GM12865 (cell line): ENCODE data around the gene TLR3.

Experiments
- DNase-seq: peaks from one replicate; pipeline ENCODE4 v3.0.0; 2010; ENCODE audit warnings: low read depth
- H3K4me3 ChIP-seq: 2 replicates; pipeline ENCODE4 v1.5.1; 2011; ENCODE audit warnings: mild to moderate bottlenecking, low read depth, low read length, control low read depth
- TF ChIP-seq, protein P1 (sequence below): IDR thresholded peaks from 2 replicates; pipeline ENCODE4 v1.5.1; 2011; ENCODE audit warnings: low read length, control low read depth, low read depth, inconsistent platforms; ENCODE audit not compliant: insufficient read depth; ENCODE audit errors: missing control alignments

The TLR3 gene

DNA sequence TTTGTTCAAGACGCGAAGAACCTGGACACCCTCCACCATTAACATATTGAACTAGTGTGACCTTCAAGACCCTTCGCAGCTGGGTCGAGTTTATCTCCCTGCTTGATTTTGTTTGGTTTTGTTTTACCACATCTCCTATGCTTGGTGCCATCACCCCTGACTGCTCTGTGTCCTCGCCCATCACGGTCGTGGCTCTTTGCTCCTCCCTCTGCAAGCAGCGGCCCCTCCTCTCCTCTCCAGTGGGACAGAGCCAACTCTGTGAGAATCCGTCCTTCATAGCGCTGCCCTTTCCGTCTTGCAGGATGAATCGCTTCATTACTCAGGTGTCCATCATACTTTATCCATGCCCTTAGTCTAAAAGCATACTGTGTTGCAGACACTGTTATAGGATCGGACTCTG is 26.4 kb downstream of the TLR3 start:
- DNase-seq: no peak
- no peak overlapping the region for H3K4me3 ChIP-seq
- TF ChIP-seq, protein P1, sequence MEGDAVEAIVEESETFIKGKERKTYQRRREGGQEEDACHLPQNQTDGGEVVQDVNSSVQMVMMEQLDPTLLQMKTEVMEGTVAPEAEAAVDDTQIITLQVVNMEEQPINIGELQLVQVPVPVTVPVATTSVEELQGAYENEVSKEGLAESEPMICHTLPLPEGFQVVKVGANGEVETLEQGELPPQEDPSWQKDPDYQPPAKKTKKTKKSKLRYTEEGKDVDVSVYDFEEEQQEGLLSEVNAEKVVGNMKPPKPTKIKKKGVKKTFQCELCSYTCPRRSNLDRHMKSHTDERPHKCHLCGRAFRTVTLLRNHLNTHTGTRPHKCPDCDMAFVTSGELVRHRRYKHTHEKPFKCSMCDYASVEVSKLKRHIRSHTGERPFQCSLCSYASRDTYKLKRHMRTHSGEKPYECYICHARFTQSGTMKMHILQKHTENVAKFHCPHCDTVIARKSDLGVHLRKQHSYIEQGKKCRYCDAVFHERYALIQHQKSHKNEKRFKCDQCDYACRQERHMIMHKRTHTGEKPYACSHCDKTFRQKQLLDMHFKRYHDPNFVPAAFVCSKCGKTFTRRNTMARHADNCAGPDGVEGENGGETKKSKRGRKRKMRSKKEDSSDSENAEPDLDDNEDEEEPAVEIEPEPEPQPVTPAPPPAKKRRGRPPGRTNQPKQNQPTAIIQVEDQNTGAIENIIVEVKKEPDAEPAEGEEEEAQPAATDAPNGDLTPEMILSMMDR: no peak

DNA sequence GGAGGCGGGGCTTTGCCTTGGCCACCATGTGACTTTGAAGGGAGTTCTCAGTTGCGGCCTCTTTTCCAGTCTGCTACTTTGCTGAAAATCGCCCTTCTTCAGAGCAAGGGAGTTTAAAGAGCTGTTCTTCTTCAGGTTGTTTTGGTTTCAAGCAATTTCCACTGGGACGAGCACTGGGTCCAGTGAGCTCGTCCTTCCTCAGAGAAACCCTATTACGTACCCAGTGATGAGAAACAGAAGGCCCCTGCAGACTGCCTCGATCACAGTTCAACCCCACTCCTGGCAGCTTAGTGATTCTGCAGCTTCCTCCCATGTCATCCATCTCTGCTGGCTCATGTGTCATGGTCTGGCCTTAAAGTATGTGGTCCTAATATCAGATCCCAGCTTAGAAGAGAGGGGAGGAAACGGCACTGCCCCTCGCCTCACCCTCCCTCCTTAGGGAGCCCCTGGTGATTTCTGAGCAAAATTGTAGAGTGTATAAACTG is 27.8 kb downstream of the TLR3 start:
- no peak for DNase-seq
- TF ChIP-seq, protein P1: no peak
- no peak overlapping the region for H3K4me3 ChIP-seq

DNA sequence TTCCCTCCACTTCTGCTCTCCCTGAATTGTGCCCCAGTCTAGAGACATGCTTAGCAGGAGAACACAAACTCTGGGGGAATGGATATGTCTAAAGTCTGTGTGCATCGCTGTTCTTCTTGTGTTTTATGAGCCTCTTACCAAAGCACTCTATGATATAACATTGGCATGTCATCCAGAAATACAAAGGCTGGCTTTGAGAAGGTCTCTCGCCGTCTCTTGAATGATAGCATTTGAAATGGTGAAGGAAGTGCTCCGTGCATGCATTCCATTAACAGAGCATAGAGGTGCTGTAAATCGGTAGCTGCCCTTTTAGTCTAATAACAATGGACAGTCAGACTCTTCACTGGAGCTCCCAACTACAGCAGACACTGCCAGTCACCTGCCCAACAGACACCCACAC is 28.4 kb downstream of the TLR3 start:
- H3K4me3 ChIP-seq: no peak overlapping the region
- no peak for DNase-seq
- TF ChIP-seq, protein P1: no peak

DNA sequence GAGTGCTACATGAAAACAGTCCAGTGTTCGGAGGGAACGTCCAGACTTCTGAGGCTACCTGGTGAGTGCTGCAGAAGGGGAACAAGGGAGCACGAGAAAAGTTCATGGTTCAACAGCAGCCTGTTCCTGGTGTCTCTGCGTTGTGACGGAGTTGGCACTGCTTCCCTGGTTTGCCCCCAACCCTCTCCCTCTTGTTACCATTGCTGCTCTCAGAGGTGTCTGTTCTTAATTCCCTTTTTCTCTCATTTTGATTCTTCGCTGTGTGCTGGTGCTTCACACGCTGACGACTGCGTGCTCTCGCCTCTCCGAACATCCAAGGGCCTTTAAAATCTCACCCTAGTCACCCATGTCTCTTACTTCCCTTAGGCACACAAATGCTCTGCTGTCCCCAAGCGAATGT is 34.0 kb downstream of the TLR3 start:
- H3K4me3 ChIP-seq: no peak overlapping the region
- no peak for DNase-seq
- TF ChIP-seq, protein P1: no peak

DNA sequence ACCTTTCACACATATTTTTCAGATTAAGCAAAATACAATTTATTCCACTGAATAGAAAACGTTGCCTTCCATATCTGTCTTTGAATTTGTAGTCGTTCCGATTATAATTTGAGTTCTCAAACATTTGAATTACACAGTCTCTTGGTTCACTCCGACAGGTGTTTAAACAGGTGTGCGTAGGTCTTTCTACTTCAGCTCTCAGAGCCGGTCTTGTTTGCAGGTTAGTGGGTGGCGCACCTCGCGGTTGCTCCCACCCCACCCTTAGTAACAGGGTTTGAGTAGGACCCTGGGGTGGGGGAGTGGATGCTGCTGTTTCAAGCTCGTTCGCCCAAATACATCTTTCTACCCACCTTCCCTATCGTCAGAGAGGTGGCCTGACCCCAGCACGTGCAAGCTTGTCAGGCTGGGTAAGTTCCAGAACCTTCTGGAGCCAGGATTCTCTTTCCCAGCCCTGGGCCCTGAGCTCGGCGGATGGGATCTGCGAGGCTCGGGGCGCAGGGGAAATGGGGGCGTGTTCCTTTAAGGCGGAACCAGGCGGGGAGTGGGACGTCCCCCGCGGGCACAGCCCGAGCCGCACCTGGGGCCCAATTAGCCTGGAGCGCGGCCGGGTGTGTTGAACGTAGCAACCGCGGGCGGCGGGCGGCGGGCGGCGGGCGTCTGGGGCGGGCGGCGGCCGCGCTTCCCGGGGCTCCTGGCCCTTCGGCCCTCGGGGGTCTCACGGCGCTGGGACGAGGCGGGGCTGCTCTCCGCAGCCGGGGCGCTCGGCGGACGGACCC is 35.3 kb downstream of the TLR3 start, which contains the start of gene FAM149A:
FAM149A (plus strand) TSS at position 591 of the 776 bp plus-strand sequence.
- DNase-seq: peak; percentile 15
- TF ChIP-seq, protein P1: no peak
- no peak within 1 kb of the TSS for H3K4me3 ChIP-seq

DNA sequence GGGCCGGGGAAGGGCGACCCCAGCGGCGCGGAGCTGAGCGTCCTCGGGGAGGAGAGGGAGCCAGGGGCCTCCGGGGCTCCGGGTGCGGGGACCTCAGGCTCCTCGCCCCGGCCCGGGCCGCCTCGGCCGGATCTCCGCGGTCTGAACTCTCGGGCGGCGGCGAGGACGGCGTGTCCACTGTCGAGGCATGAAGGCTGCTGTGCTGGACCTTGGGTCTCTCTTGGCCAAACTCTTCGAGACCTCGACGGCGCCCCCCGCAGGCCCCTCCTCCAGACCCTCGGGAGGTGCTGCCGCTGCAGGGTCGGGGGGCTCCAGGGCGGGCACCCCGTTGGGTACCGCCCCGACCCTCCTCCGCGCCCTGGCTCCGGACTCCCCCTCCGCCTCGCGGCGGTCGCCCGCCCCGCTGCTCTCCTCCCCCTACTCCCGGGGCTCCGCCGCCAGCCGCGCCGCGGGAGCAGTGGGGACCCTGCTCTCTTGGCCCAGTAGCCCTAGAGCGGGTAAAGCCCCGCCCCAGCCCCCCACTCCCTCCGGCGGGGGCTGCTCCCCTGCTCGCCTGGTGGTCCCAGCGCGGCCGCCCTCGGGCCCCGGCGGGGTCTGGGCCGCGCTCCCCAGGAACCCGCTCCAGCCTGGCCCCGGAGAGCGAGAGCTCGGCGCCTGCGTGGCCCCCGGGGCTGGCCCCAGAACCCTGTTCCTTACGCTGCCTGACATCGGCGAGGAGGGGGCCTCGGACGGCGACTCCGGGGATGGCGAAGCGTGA is 36.1 kb downstream of the TLR3 start:
- no peak overlapping the region for H3K4me3 ChIP-seq
- DNase-seq: no peak
- TF ChIP-seq, protein P1: no peak
